ENCODE results near the gene ARHGAP24.
"Not testable (repeated sequence)": the region's sequence is repeated elsewhere in the genome, so short reads cannot be mapped to it uniquely, and the experiment has no call there.

Gene ARHGAP24

GRCh38 chr4:85656759-85657505 is 182.0 kb downstream of the ARHGAP24 start:
- Histone ChIP-seq H3K9me3 (ENCODE audit: control extremely low read depth in 1 of 5, control insufficient read depth in 4 of 5, insufficient read depth in 2 of 5, low read depth in 1 of 5, low read length in 4 of 5) (no peaks in the 10 kb centered on the region), H3K4me3 (ENCODE audit: control insufficient read depth in 1 of 7, extremely low read depth in 1 of 7, insufficient read depth in 4 of 7, low read depth in 2 of 7, low read length in 6 of 7) (no peak overlapping the region), H3K4me1 (ENCODE audit: control extremely low read depth in 1 of 4, control insufficient read depth in 4 of 4, insufficient read depth in 4 of 4, low read length in 3 of 4) (peaks cover 0 to 10% (median 1%) of the 10 kb centered on the region in 4 experiments), H3K36me3 (ENCODE audit: control insufficient read depth in 4 of 4, insufficient read depth in 4 of 4, low read length in 3 of 4) (no peaks in the 10 kb centered on the region), H3K27me3 (replicated peaks in 2 of 5; ENCODE audit: control insufficient read depth in 4 of 5, insufficient read depth in 5 of 5, low read length in 4 of 5) (no peaks in the 10 kb centered on the region), H3K27ac (ENCODE audit: insufficient read depth in 1 of 2, low read depth in 1 of 2, low read length in 2 of 2, poor library complexity in 1 of 2, severe bottlenecking in 2 of 2) (no peak overlapping the region)
- ChIA-PET POLR2A (no interaction called here), CTCF (interaction anchor here (0.6 kb wide), 1 partner anchor 17 kb away, joined by 4 read pairs; no protein-coding TSS in a partner anchor)
- WGBS (ENCODE audit: insufficient coverage): no CpG with 5 or more reads among the region's 2 CpGs
- no peak for DNase-seq

- ChIA-PET POLR2A (interaction anchor here (0.6 kb wide), 1 partner anchor 24 kb away, joined by 3 read pairs; no protein-coding TSS in a partner anchor), CTCF (interaction anchor here (1.4 kb wide), 1 partner anchor 89 kb away, joined by 4 read pairs; no protein-coding TSS in a partner anchor)
- H3K36me3 ChIP-seq (ENCODE audit: control insufficient read depth in 4 of 4, insufficient read depth in 4 of 4, low read length in 3 of 4): no peaks in the 10 kb centered on the region
- no peak overlapping the region for H3K4me3 ChIP-seq (ENCODE audit: control insufficient read depth in 1 of 7, extremely low read depth in 1 of 7, insufficient read depth in 4 of 7, low read depth in 2 of 7, low read length in 6 of 7)
- H3K27me3 ChIP-seq (replicated peaks in 2 of 5; ENCODE audit: control insufficient read depth in 4 of 5, insufficient read depth in 5 of 5, low read length in 4 of 5): no peaks in the 10 kb centered on the region
- WGBS (ENCODE audit: insufficient coverage): 100% methylated on average over 5 of the region's 6 CpGs
- H3K4me1 ChIP-seq (ENCODE audit: control extremely low read depth in 1 of 4, control insufficient read depth in 4 of 4, insufficient read depth in 4 of 4, low read length in 3 of 4): peaks cover 0 to 10% (median 1%) of the 10 kb centered on the region in 4 experiments
- no peak overlapping the region for H3K27ac ChIP-seq (ENCODE audit: insufficient read depth in 1 of 2, low read depth in 1 of 2, low read length in 2 of 2, poor library complexity in 1 of 2, severe bottlenecking in 2 of 2)
- DNase-seq: no peak
- H3K9me3 ChIP-seq (ENCODE audit: control extremely low read depth in 1 of 5, control insufficient read depth in 4 of 5, insufficient read depth in 2 of 5, low read depth in 1 of 5, low read length in 4 of 5): no peaks in the 10 kb centered on the region
Observed at GRCh38 chr4:85658766-85659439, 184.0 kb downstream of the ARHGAP24 start.

- DNase-seq: peak in 2 of 3 donors; percentile 7 to 22
- ChIA-PET CTCF (no interaction called here), POLR2A (interaction anchor here (0.5 kb wide), 1 partner anchor 129 kb away, joined by 3 read pairs; no protein-coding TSS in a partner anchor)
- Histone ChIP-seq H3K27me3 (replicated peaks in 2 of 5; ENCODE audit: control insufficient read depth in 4 of 5, insufficient read depth in 5 of 5, low read length in 4 of 5) (no peaks in the 10 kb centered on the region), H3K27ac (ENCODE audit: insufficient read depth in 1 of 2, low read depth in 1 of 2, low read length in 2 of 2, poor library complexity in 1 of 2, severe bottlenecking in 2 of 2) (no peak overlapping the region), H3K4me3 (ENCODE audit: control insufficient read depth in 1 of 7, extremely low read depth in 1 of 7, insufficient read depth in 4 of 7, low read depth in 2 of 7, low read length in 6 of 7) (no peak overlapping the region), H3K36me3 (ENCODE audit: control insufficient read depth in 4 of 4, insufficient read depth in 4 of 4, low read length in 3 of 4) (no peaks in the 10 kb centered on the region), H3K4me1 (ENCODE audit: control extremely low read depth in 1 of 4, control insufficient read depth in 4 of 4, insufficient read depth in 4 of 4, low read length in 3 of 4) (peaks cover 0 to 10% (median 1%) of the 10 kb centered on the region in 4 experiments), H3K9me3 (ENCODE audit: control extremely low read depth in 1 of 5, control insufficient read depth in 4 of 5, insufficient read depth in 2 of 5, low read depth in 1 of 5, low read length in 4 of 5) (no peaks in the 10 kb centered on the region)
- no CpG with 5 or more reads among the region's 3 CpGs for WGBS (ENCODE audit: insufficient coverage)
Observed at GRCh38 chr4:85659610-85660218, 184.8 kb downstream of the ARHGAP24 start.

- H3K27me3 ChIP-seq (replicated peaks in 2 of 5; ENCODE audit: control insufficient read depth in 4 of 5, insufficient read depth in 5 of 5, low read length in 4 of 5); CTCF ChIA-PET; H3K4me1 ChIP-seq (ENCODE audit: control extremely low read depth in 1 of 4, control insufficient read depth in 4 of 4, insufficient read depth in 4 of 4, low read length in 3 of 4); DNase-seq; H3K9me3 ChIP-seq (ENCODE audit: control extremely low read depth in 1 of 5, control insufficient read depth in 4 of 5, insufficient read depth in 2 of 5, low read depth in 1 of 5, low read length in 4 of 5); H3K27ac ChIP-seq (ENCODE audit: insufficient read depth in 1 of 2, low read depth in 1 of 2, low read length in 2 of 2, poor library complexity in 1 of 2, severe bottlenecking in 2 of 2); POLR2A ChIA-PET; H3K36me3 ChIP-seq (ENCODE audit: control insufficient read depth in 4 of 4, insufficient read depth in 4 of 4, low read length in 3 of 4); H3K4me3 ChIP-seq (ENCODE audit: control insufficient read depth in 1 of 7, extremely low read depth in 1 of 7, insufficient read depth in 4 of 7, low read depth in 2 of 7, low read length in 6 of 7): not testable (repeated sequence)
- 100% methylated on average over 5 of the region's 8 CpGs for WGBS (ENCODE audit: insufficient coverage)
Observed at GRCh38 chr4:85666625-85667024, 191.7 kb downstream of the ARHGAP24 start.

- Histone ChIP-seq H3K4me3 (ENCODE audit: control insufficient read depth in 1 of 7, extremely low read depth in 1 of 7, insufficient read depth in 4 of 7, low read depth in 2 of 7, low read length in 6 of 7) (no peak overlapping the region), H3K27me3 (replicated peaks in 2 of 5; ENCODE audit: control insufficient read depth in 4 of 5, insufficient read depth in 5 of 5, low read length in 4 of 5) (no peaks in the 10 kb centered on the region), H3K36me3 (ENCODE audit: control insufficient read depth in 4 of 4, insufficient read depth in 4 of 4, low read length in 3 of 4) (no peaks in the 10 kb centered on the region), H3K9me3 (ENCODE audit: control extremely low read depth in 1 of 5, control insufficient read depth in 4 of 5, insufficient read depth in 2 of 5, low read depth in 1 of 5, low read length in 4 of 5) (peaks cover 0 to 3% (median 0%) of the 10 kb centered on the region in 5 experiments), H3K27ac (ENCODE audit: insufficient read depth in 1 of 2, low read depth in 1 of 2, low read length in 2 of 2, poor library complexity in 1 of 2, severe bottlenecking in 2 of 2) (no peak overlapping the region), H3K4me1 (ENCODE audit: control extremely low read depth in 1 of 4, control insufficient read depth in 4 of 4, insufficient read depth in 4 of 4, low read length in 3 of 4) (peaks cover 0 to 5% (median 0%) of the 10 kb centered on the region in 4 experiments)
- ChIA-PET POLR2A (no interaction called here), CTCF (no interaction called here)
- WGBS (ENCODE audit: insufficient coverage): no CpG with 5 or more reads among the region's 3 CpGs
- no peak for DNase-seq
Observed at GRCh38 chr4:85669204-85669603, 194.3 kb downstream of the ARHGAP24 start.

- H3K4me1 ChIP-seq (ENCODE audit: control extremely low read depth in 1 of 4, control insufficient read depth in 4 of 4, insufficient read depth in 4 of 4, low read length in 3 of 4): peaks cover 0 to 5% (median 0%) of the 10 kb centered on the region in 4 experiments
- 100% methylated on average over 1 of the region's 3 CpGs for WGBS (ENCODE audit: insufficient coverage)
Observed at GRCh38 chr4:85669992-85670548, 195.1 kb downstream of the ARHGAP24 start.

More at GRCh38 chr4:85669992-85670548, 195.1 kb downstream of the ARHGAP24 start:
- ChIA-PET POLR2A (no interaction called here), CTCF (no interaction called here)
- no peak for DNase-seq
- H3K27me3 ChIP-seq (replicated peaks in 2 of 5; ENCODE audit: control insufficient read depth in 4 of 5, insufficient read depth in 5 of 5, low read length in 4 of 5): no peaks in the 10 kb centered on the region
- no peak overlapping the region for H3K4me3 ChIP-seq (ENCODE audit: control insufficient read depth in 1 of 7, extremely low read depth in 1 of 7, insufficient read depth in 4 of 7, low read depth in 2 of 7, low read length in 6 of 7)
- H3K27ac ChIP-seq (ENCODE audit: insufficient read depth in 1 of 2, low read depth in 1 of 2, low read length in 2 of 2, poor library complexity in 1 of 2, severe bottlenecking in 2 of 2): no peak overlapping the region
- no peaks in the 10 kb centered on the region for H3K36me3 ChIP-seq (ENCODE audit: control insufficient read depth in 4 of 4, insufficient read depth in 4 of 4, low read length in 3 of 4)
- peaks cover 0 to 3% (median 0%) of the 10 kb centered on the region in 5 experiments for H3K9me3 ChIP-seq (ENCODE audit: control extremely low read depth in 1 of 5, control insufficient read depth in 4 of 5, insufficient read depth in 2 of 5, low read depth in 1 of 5, low read length in 4 of 5)

Measured in common myeloid progenitor, CD34-positive (primary cell).